Ovary (tissue), 9 donors: ENCODE measurements around the gene SH2B3. TPM values are rescaled to one million over a fixed set of nuclear protein-coding genes. Genes with fewer than 3 reads are reported as not detected.

ENCODE experiments used
- DNase-seq, 5 donors: peaks; one replicate each; pipeline ENCODE4 v3.0.0-alpha.2; 2019 to 2020
- H3K27ac ChIP-seq, 2 donors: fragments of 200-600 bp; one replicate each; pipeline versions ENCODE4 v1.5.1 to v1.8.0; 2019 to 2022
- H3K27me3 ChIP-seq: fragments of 200-600 bp; one replicate; pipeline ENCODE4 v1.8.0; 2022
- H3K36me3 ChIP-seq: fragments of 200-600 bp; sonication (generic); one replicate; pipeline ENCODE4 v1.5.1; 2019
- H3K4me1 ChIP-seq: one replicate; pipeline ENCODE4 v1.8.1; 2013; ENCODE audit warnings: mild to moderate bottlenecking, moderate library complexity; ENCODE audit not compliant: insufficient read depth
- H3K4me3 ChIP-seq: fragments of 200-600 bp; sonication (generic); one replicate; pipeline ENCODE4 v1.5.1; 2017
- H3K9me3 ChIP-seq, 2 donors: fragments of 200-600 bp in 1 of 2; sonication (generic) in 1 of 2; one replicate each; pipeline versions ENCODE4 v1.5.1 to v1.8.1; 2013 to 2019; ENCODE audit warnings: mild to moderate bottlenecking in 1 of 2, moderate library complexity in 1 of 2
- EP300 ChIP-seq: sonication (generic); formaldehyde crosslinking; IDR thresholded peaks from one replicate; pipeline ENCODE4 v1.6.1; 2017; ENCODE audit warnings: antibody characterized with exemption
- POLR2A ChIP-seq: fragments of 450-650 bp; IDR thresholded peaks from one replicate; pipeline ENCODE4 v1.6.1; 2017; ENCODE audit warnings: antibody characterized with exemption, mild to moderate bottlenecking, moderate library complexity
- WGBS, 3 donors: extraction: QIAGEN DNeasy Blood & Tissue Kit in 1 of 3; methylation state at CpG; one replicate each; pipeline versions ENCODE4 v1.1.5 to v1.1.7; 2013 to 2017; 5-methylcytosine and 5-hydroxymethylcytosine counted together
- intact Hi-C, 4 donors: fragments of 100-400 bp; cut with DNase I; formaldehyde crosslinking; loops; one replicate each; pipeline versions ENCODE4 v1.11.0 to v1.15.1; 2022 to 2023
- polyA plus RNA-seq, 2 donors: library from polyadenylated mRNA; stranded (reverse); fragments of 200-250 nt in 1 of 2; fragments of 350-450 nt in 1 of 2; fragmentation: Illumina TruSeq in 1 of 2; extraction: RNeasy Lipid Tissue Mini Kit (QIAGEN cat#74804) in 1 of 2; gene quantifications; one replicate each; pipeline ENCODE4 v1.2.3, GENCODE V29; 2013 to 2014
- total RNA-seq, 7 donors: library from RNA; depleted of rRNA in 2 of 7; stranded (reverse); fragments of >200 nt in 2 of 7; fragmentation: NEBNext Ultra II Directional in 3 of 7; extraction: Animal tissue kit (Norgen Biotek cat#: 25700) in 3 of 7; gene quantifications; one replicate each; pipeline versions ENCODE4 v1.1.0 to v1.2.4, GENCODE V29; 2016 to 2023
- TF ChIP-seq, protein P1 (sequence below), 3 donors: fragments of 450-650 bp in 2 of 3; fragments of 200-600 bp in 1 of 3; IDR thresholded peaks; one replicate each; pipeline versions ENCODE4 v1.5.1 to v1.8.0; 2016 to 2022; ENCODE audit warnings: antibody characterized with exemption in 3 of 3, mild to moderate bottlenecking in 1 of 3
- donor health status: DM: no; HTN: no; CAD: no; lungs with moderate emphysema.
- donor health status: DM: no; HTN: no; CAD: no.
- donor health status: Bipolar disorder and iron deficiency.
- donor health status: DM: yes; HTN: yes; CAD: no.
- donor health status: DM: no; HTN: no; CAD: no.
- donor health status: DM: yes; HTN: yes; CAD: no.

The SH2B3 gene
- total and polyA plus RNA-seq, 9 donors = 7.2 to 24.0 (median 14.3) TPM

DNA sequence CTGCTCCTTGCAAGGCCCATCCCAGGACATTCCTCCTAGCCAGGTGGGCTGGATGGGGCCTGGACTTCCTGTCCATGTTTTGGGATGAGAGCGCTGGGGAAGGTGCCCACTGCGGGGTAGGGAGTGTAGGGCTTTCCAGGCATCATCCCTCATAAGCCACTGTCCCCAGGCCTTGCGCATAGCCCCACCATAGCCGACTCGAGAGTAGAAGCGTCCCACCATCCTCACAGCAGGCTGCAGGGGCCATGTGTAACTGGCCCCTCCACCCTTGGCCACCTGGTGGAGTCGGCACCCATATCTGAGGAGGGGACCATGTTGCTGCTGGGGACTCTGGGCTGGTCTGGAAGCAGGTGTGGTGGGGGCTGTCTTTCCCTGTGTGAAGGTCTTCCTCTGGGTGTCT lies 30.5 kb downstream of the SH2B3 start:
- no peaks in the 10 kb centered on the region for H3K36me3 ChIP-seq
- H3K4me3 ChIP-seq = no peak overlapping the region
- no peaks in the 10 kb centered on the region for H3K9me3 ChIP-seq
- intact Hi-C loops = no loop called here
- peaks cover 15% of the 10 kb centered on the region for H3K4me1 ChIP-seq
- no peaks in the 10 kb centered on the region for H3K27me3 ChIP-seq
- no peak for DNase-seq
- WGBS, 3 donors = 80 to 88% (median 82%) methylated on average over 7 of the region's 7 CpGs
- H3K27ac ChIP-seq = no peak overlapping the region
- TF ChIP-seq EP300 (no peak), POLR2A (no peak)
- TF ChIP-seq, protein P1, sequence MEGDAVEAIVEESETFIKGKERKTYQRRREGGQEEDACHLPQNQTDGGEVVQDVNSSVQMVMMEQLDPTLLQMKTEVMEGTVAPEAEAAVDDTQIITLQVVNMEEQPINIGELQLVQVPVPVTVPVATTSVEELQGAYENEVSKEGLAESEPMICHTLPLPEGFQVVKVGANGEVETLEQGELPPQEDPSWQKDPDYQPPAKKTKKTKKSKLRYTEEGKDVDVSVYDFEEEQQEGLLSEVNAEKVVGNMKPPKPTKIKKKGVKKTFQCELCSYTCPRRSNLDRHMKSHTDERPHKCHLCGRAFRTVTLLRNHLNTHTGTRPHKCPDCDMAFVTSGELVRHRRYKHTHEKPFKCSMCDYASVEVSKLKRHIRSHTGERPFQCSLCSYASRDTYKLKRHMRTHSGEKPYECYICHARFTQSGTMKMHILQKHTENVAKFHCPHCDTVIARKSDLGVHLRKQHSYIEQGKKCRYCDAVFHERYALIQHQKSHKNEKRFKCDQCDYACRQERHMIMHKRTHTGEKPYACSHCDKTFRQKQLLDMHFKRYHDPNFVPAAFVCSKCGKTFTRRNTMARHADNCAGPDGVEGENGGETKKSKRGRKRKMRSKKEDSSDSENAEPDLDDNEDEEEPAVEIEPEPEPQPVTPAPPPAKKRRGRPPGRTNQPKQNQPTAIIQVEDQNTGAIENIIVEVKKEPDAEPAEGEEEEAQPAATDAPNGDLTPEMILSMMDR (IDR thresholded peaks at IDR 0.05) = no peak

DNA sequence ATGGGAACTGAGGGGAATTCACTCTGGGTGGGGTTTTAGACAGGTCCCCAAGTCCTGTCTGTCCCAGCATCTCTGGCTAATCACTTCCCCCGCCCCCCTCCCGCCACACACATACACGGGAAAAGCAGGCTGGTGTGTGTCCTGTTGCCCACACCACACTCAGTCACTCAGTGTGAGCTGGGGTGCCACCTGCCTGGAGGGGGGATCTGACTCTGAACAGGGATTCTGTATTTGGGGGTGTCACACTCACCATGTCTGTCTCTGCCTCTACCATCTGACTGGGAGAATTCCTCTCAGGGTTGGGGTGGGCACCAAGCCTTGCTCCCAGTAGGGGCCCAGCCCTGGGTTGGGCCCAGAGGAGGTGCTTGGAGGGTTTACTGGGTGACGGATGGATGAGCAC lies 31.1 kb downstream of the SH2B3 start:
- DNase-seq = no peak
- Histone ChIP-seq H3K27ac (no peak overlapping the region), H3K9me3 (no peaks in the 10 kb centered on the region), H3K4me3 (no peak overlapping the region), H3K36me3 (no peaks in the 10 kb centered on the region), H3K27me3 (no peaks in the 10 kb centered on the region), H3K4me1 (peaks cover 15% of the 10 kb centered on the region)
- no peak for TF ChIP-seq POLR2A
- TF ChIP-seq, protein P1 (IDR thresholded peaks at IDR 0.05) = no peak
- TF ChIP-seq EP300 = no peak
- intact Hi-C loops = no loop called here
- WGBS, 3 donors = 73 to 75% (median 75%) methylated on average over 4 of the region's 4 CpGs

DNA sequence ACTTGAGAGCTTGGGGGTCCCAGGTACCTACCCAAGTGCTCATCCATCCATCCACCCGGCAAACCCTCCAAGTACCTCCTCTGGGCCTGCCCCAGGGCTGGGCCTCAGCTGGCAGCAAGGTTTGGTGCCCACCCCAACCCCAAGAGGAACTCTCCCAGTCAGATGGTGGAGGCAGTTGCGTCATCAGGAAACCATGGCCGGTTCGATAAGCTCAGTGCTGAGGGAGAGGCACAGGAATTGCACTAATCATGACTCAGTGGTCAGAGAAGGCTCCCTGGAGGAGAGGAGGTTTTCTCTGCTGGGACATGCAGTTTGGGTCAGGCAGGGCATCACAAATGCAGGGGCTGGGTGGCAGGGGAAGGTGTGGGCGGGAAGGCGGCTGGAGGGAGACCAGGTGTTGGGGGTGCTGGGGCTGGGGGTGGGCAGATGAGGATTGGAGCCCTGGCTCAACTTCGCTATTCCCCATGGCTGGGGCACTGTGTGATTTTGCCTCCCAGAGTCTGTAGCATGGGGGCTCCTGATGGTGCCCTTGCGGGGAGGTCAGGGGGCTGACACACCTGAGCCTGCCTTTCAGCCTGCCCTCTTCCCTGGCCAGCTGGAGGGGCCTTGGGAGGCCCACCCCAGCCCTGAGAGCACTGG lies 32.2 kb downstream of the SH2B3 start:
- WGBS, 3 donors = 68 to 77% (median 72%) methylated on average over 8 of the region's 8 CpGs

DNA sequence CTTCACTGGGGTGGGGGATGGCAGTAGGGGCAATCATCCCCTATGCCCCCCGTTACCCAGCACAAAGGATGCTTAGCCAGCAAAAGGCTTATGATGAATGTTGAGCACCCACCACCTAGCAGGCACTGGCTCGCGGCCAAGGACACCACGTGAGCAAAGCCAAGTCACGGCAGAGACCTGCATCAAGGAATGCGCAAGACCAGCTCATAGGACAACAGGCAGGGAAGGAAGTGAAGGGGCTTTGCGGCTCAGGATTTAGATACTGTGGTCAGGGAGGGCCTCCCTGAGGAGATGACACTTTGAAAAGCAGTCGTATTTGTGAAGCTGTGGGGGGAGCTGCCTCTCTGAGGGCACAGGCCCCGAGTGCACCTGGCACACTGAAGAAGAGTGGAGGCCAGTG lies 32.8 kb downstream of the SH2B3 start:
- intact Hi-C loops = no loop called here
- no peak for DNase-seq
- H3K4me1 ChIP-seq = peaks cover 15% of the 10 kb centered on the region

More for the DNA sequence above, 32.2 kb downstream of the SH2B3 start:
- H3K36me3 ChIP-seq = no peaks in the 10 kb centered on the region
- TF ChIP-seq POLR2A (no peak), EP300 (no peak)
- TF ChIP-seq, protein P1 (IDR thresholded peaks at IDR 0.05) = no peak
- no peaks in the 10 kb centered on the region for H3K9me3 ChIP-seq
- H3K27ac ChIP-seq = no peak overlapping the region
- no peak overlapping the region for H3K4me3 ChIP-seq
- intact Hi-C loops = no loop called here
- H3K4me1 ChIP-seq = peaks cover 15% of the 10 kb centered on the region
- DNase-seq = no peak
- no peaks in the 10 kb centered on the region for H3K27me3 ChIP-seq

More for the DNA sequence above, 32.8 kb downstream of the SH2B3 start:
- TF ChIP-seq POLR2A (no peak), EP300 (no peak)
- TF ChIP-seq, protein P1 (IDR thresholded peaks at IDR 0.05) = no peak
- WGBS, 3 donors = 41 to 58% (median 44%) methylated on average over 9 of the region's 9 CpGs
- H3K27me3 ChIP-seq = no peaks in the 10 kb centered on the region
- no peaks in the 10 kb centered on the region for H3K9me3 ChIP-seq
- H3K36me3 ChIP-seq = no peaks in the 10 kb centered on the region
- H3K27ac ChIP-seq = no peak overlapping the region
- H3K4me3 ChIP-seq = no peak overlapping the region
